Activated CD8-positive, alpha-beta T cell treated with anti-CD3 and anti-CD28 coated beads, Interleukin-2, amount 10 ng/mL, durations not matched to agents 7 days and 5 days (primary cell): ENCODE measurements around the gene SBSN. TPM values are rescaled to one million over a fixed set of nuclear protein-coding genes. Genes with fewer than 3 reads are reported as not detected.
"Not testable (repeated sequence)": the region's sequence is repeated elsewhere in the genome, so short reads cannot be mapped to it uniquely, and the experiment has no call there.

Experiments
- ATAC-seq: fragments of 150-1000 bp; cut with Tn5 transposase; one replicate; pipeline ENCODE4 v1.10.0; 2021; ENCODE audit warnings: moderate library complexity
- CTCF ChIA-PET: fragments of 350-600 bp; sonication (Branson Sonifier 250); formaldehyde crosslinking; loops from one replicate; lab custom pipeline; 2021; ENCODE audit warnings: antibody characterized with exemption; lab: Charles Lee
- POLR2A ChIA-PET: fragments of 350-600 bp; sonication (Branson Sonifier 250); formaldehyde crosslinking; loops from one replicate; lab custom pipeline; 2021; ENCODE audit warnings: antibody characterized with exemption; lab: Charles Lee
- DNase-seq: peaks from one replicate; pipeline ENCODE4 v3.0.0-alpha.2; 2020
- H3K27ac Mint-ChIP-seq: one replicate; pipeline ENCODE4 v1.8.0; 2021; ENCODE audit warnings: mild to moderate bottlenecking, mixed read lengths
- H3K27me3 Mint-ChIP-seq: one replicate; pipeline ENCODE4 v1.8.0; 2021; ENCODE audit warnings: low read depth, mixed read lengths
- H3K36me3 Mint-ChIP-seq: one replicate; pipeline ENCODE4 v1.8.0; 2021; ENCODE audit warnings: low read depth, mixed read lengths
- H3K4me1 Mint-ChIP-seq: one replicate; pipeline ENCODE4 v1.8.0; 2021; ENCODE audit warnings: low read depth, mixed read lengths
- H3K4me3 Mint-ChIP-seq: one replicate; pipeline ENCODE4 v1.8.0; 2021; ENCODE audit warnings: mild to moderate bottlenecking, mixed read lengths
- H3K9me3 Mint-ChIP-seq: one replicate; pipeline ENCODE4 v1.8.0; 2022; ENCODE audit warnings: mixed read lengths; ENCODE audit not compliant: insufficient read depth
- total RNA-seq, 2 experiments: library from RNA; stranded (reverse); gene quantifications; one replicate each; pipeline ENCODE4 v1.2.3, GENCODE V29; 2021

Gene SBSN
- total RNA-seq, 2 experiments from 2014 or later = not detected

DNA sequence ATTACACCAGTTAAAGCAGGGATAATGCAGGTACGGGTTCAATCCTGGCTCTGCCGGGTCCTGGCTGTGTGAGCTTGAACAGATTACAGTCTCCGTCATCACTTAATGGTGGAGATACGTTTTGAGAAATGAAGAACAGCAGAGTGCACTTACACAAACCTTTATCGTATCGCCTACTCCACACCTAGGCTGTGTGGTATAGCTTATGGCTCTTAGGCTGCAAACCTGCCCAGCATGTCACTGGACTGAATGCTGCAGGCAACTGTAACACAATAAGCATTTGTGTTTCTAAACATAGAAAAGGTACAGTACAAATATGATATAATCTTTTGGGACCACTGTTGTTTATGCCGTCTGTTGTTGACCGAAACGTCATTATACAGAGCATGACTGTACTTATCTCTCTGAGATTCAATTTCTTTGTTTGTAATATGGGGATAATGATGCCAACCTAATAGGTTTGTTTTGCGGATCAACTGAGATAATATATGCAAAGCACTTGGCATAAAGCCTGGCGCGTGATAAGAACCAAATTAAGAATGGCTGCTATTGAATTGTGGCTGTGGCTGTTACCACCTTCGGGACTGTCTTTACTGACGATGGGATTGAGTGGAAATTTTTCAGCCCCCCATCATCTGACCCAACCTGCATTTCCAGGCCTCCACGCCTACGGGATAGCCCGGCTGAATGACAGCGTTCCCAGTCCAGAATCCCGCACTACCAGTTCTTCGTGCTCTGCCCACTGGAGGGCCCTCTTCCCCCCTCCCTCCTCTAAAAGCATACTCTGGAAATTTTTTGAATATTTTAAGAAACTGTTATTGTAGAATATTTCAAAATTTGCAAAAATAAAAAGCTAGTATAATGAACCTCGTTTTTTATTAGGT is 49.1 kb downstream of the SBSN start:
- ATAC-seq (no peak), DNase-seq (no peak)
- Mint-ChIP-seq H3K4me3 (no peak overlapping the region), H3K27ac (no peak overlapping the region), H3K4me1 (no peaks in the 10 kb centered on the region), H3K9me3 (no peaks in the 10 kb centered on the region), H3K27me3 (no peaks in the 10 kb centered on the region), H3K36me3 (no peaks in the 10 kb centered on the region)
- CTCF ChIA-PET = interaction anchor here (1.1 to 1.6 kb wide), 5 partner anchors 9 to 242 kb away, joined by 3 to 7 read pairs (median 4); no protein-coding TSS in a partner anchor
- POLR2A ChIA-PET = no interaction called here

DNA sequence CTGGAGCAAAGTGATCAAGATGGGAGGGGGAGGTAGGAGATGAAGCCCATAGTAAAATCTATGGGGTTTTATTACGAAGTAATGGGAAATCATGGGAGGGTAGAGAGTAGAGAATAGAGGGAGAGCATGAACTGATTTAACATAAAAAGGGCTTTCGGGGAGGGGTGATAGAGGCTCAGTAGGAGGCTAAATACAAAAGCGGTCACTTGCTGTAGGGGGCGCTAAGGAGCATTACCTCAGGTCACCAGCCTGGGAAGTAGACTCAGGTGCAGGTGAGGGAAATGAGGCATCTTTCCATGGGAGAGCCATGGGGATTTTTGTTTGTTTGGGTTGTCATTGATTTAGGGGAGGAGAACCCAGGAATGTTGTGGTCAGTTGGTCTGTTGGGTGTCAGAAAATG is 52.0 kb downstream of the SBSN start:
- H3K27ac Mint-ChIP-seq = no peak overlapping the region
- POLR2A ChIA-PET = no interaction called here

DNA sequence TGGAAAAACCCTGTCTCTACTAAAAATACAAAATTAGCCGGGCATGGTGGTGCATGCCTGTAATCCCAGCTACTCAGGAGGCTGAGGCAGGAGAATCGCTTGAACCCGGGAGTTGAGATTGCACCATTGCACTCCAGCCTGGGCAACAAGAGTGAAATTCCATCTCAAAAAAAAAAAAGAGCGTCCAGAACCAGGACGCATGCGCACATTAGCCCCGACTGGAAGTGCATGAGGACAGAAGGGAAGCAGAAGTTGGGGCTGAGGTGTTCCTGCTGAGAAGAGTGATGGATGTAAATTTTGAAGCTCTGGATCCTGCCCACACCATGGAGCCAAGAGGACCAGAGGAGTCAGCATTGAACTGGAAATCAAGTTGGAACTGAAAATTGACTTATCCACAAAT is 53.5 kb downstream of the SBSN start:
- POLR2A ChIA-PET = not testable (repeated sequence)

More for the DNA sequence above, 52.0 kb downstream of the SBSN start:
- Mint-ChIP-seq H3K36me3 (no peaks in the 10 kb centered on the region), H3K27me3 (no peaks in the 10 kb centered on the region), H3K4me1 (no peaks in the 10 kb centered on the region), H3K9me3 (no peaks in the 10 kb centered on the region), H3K4me3 (no peak overlapping the region)
- no peak for DNase-seq
- CTCF ChIA-PET = interaction anchor here (1.1 kb wide), 1 partner anchor 123 kb away, joined by 4 read pairs; no protein-coding TSS in a partner anchor
- ATAC-seq = no peak

DNA sequence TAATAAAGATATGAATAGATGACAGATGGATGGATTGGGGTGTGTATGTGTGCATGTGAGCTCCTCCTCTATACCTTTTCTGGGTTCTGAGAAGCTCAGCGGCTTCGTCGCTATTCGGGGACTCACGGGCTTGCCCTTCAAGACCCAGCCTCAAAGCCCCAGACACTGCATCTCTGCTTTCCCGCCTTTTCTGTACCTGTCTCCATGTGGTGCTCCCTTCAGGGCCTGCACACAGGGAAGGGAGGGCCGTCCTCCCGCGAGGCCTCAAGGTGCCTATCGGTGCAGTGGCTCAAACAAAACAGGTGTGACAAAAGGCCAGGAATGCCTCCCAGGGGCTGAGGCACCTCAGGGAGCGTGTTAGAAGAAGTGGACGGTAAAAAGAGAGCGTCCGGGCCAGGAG is 54.0 kb downstream of the SBSN start:
- Mint-ChIP-seq H3K27me3 (no peaks in the 10 kb centered on the region), H3K4me3 (no peak overlapping the region), H3K36me3 (no peaks in the 10 kb centered on the region), H3K9me3 (no peaks in the 10 kb centered on the region), H3K27ac (no peak overlapping the region), H3K4me1 (no peaks in the 10 kb centered on the region)
- no peak for ATAC-seq
- POLR2A ChIA-PET = interaction anchor here (0.7 kb wide), 1 partner anchor 46 kb away, joined by 3 read pairs; no protein-coding TSS in a partner anchor
- DNase-seq = no peak
- CTCF ChIA-PET = interaction anchor here (1.9 to 2.7 kb wide), 3 partner anchors 13 to 121 kb away, joined by 4 to 9 read pairs (median 7); no protein-coding TSS in a partner anchor

More for the DNA sequence above, 53.5 kb downstream of the SBSN start:
- not testable (repeated sequence) for H3K4me3 Mint-ChIP-seq, H3K27me3 Mint-ChIP-seq, ATAC-seq, H3K4me1 Mint-ChIP-seq, DNase-seq, H3K27ac Mint-ChIP-seq, H3K36me3 Mint-ChIP-seq, H3K9me3 Mint-ChIP-seq
- CTCF ChIA-PET = interaction anchor here (1.2 to 2.2 kb wide), 2 partner anchors 21 to 122 kb away, joined by 3 to 4 read pairs; no protein-coding TSS in a partner anchor

Other genes with a start within 250 kb of the SBSN start
- under 1 TPM; 0.50 to 0.63 TPM for gene HAMP, start 245.8 kb downstream of the SBSN start, total RNA-seq
- gene MAG, start 236.2 kb downstream of the SBSN start, total RNA-seq = under 1 TPM in 1 of 2 experiments, not detected in 1; 0.26 TPM
- gene CD22, start 199.1 kb downstream of the SBSN start, total RNA-seq = under 1 TPM; 0.52 to 0.63 TPM
- not detected for gene FFAR1, start 180.4 kb downstream of the SBSN start, total RNA-seq
- gene FFAR3, start 169.9 kb downstream of the SBSN start, total RNA-seq = not detected
- gene GPR42, start 157.2 kb downstream of the SBSN start, total RNA-seq = not detected
- not detected for gene FFAR2, start 80.1 kb downstream of the SBSN start, total RNA-seq
- not detected for gene KRTDAP, start 37.8 kb downstream of the SBSN start, total RNA-seq
- gene DMKN, start 14.7 kb downstream of the SBSN start, total RNA-seq = not detected
- not detected for gene GAPDHS, start 5.1 kb upstream of the SBSN start, total RNA-seq
- gene TMEM147, start 17.3 kb upstream of the SBSN start, total RNA-seq = 10 to 100 TPM; 53.3 to 54.1 TPM
- not detected for gene ATP4A, start 35.3 kb upstream of the SBSN start, total RNA-seq
- gene PMIS2, start 57.9 kb upstream of the SBSN start, total RNA-seq = not detected
- gene HAUS5, start 84.4 kb upstream of the SBSN start, total RNA-seq = 10 to 100 TPM; 53.3 to 62.3 TPM
- gene RBM42, start 100.7 kb upstream of the SBSN start, total RNA-seq = 100 to 1,000 TPM; 118 to 119 TPM
- 1 to 10 TPM in 1 of 2 experiments, under 1 TPM in 1; 0.68 to 1.6 TPM for gene ETV2, start 113.4 kb upstream of the SBSN start, total RNA-seq
- gene COX6B1, start 120.0 kb upstream of the SBSN start, total RNA-seq = 100 to 1,000 TPM; 471 to 518 TPM
- under 1 TPM; 0.63 to 0.82 TPM for gene UPK1A, start 138.2 kb upstream of the SBSN start, total RNA-seq
- 10 to 100 TPM; 37.4 to 41.4 TPM for gene ZBTB32, start 176.2 kb upstream of the SBSN start, total RNA-seq
- 10 to 100 TPM; 58.0 to 64.3 TPM for gene KMT2B, start 189.7 kb upstream of the SBSN start, total RNA-seq
- gene IGFLR1, start 214.1 kb upstream of the SBSN start, total RNA-seq = 10 to 100 TPM; 29.9 to 37.1 TPM
- gene U2AF1L4, start 217.1 kb upstream of the SBSN start, total RNA-seq = 10 to 100 TPM; 23.3 to 24.0 TPM
- 10 to 100 TPM; 44.1 to 48.2 TPM for gene PSENEN, start 217.3 kb upstream of the SBSN start, total RNA-seq
- 10 to 100 TPM; 10.5 to 12.4 TPM for gene LIN37, start 220.3 kb upstream of the SBSN start, total RNA-seq
- gene HSPB6, start 228.7 kb upstream of the SBSN start, total RNA-seq = under 1 TPM in 1 of 2 experiments, not detected in 1; 0.65 TPM
- gene PROSER3, start 229.9 kb upstream of the SBSN start, total RNA-seq = 10 to 100 TPM; 48.0 to 54.6 TPM
- 10 to 100 TPM; 66.6 to 71.0 TPM for gene ARHGAP33, start 247.3 kb upstream of the SBSN start, total RNA-seq